Renal pelvis (tissue), 4 donors: ENCODE results near the gene UNC13B. TPM values are rescaled to one million over a fixed set of nuclear protein-coding genes. Genes with fewer than 3 reads are reported as not detected.

Experiments used
- DNase-seq: peaks from one replicate; pipeline ENCODE4 v3.0.0-alpha.2; 2013
- polyA plus RNA-seq, 3 donors: library from polyadenylated mRNA; unstranded; fragments of 120-200 nt; gene quantifications; one replicate each; pipeline ENCODE4 v1.2.1, GENCODE V29; 2013; ENCODE audit not compliant: insufficient read length in 3 of 3

UNC13B gene
- polyA plus RNA-seq, 3 donors: 26.4 to 30.7 (median 27.7) TPM

DNA sequence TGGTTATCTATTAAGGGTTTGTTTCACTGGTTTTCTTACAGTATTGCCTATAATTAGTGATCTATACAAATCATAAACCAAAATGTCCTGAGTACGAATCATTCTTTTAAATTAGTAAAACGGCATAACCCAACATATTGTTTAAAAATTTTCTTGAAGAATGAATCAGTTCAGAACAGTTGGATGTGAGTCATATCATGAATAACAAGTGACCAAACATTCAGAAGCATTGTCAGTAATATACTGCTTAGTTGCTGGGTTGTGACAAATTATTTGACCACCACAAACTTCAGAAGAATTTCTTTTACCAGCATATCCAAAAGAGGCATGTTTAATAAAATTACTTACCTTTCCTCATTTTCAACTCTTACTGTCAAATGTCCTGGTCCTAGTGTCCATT lies 111.2 kb downstream of the UNC13B start:
- no peak for DNase-seq

DNA sequence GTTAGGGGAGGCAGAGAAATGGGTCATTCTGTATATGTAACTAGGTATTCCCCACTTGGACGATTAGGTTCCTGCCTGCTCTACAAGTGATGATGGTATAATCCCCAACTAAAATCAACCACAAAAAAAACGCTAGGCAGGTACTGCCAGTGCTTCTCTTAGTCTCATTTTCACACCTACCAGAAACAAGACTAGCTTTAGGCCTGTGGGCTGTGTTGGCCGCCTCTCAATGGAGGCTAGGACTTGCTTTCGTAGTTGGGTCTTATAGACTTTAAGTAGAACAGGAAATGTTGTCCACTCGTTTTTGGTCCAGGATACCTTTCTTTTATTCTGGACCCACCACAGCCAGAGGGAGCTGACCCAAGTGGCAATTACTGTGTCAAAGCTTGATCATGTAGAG lies 111.8 kb downstream of the UNC13B start:
- DNase-seq: no peak

DNA sequence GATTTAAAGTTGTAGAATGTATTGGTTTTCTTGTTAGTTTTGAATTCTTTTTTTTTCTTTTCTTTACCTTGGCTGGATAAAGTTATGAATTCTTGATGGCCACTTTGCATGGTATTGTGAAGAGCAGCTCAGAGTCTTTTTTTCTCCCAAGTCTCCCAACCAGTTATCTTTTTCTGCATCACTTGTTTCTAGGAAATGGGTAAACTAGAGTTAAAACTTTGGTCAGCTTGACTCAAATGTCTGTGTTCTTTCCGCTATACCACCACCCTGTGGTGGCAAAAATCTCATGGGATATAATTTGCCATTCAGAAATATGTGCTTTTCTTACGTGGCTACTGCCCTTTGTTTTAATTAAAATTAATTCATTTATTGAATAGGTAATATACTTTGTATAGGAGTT lies 113.2 kb downstream of the UNC13B start:
- no peak for DNase-seq

DNA sequence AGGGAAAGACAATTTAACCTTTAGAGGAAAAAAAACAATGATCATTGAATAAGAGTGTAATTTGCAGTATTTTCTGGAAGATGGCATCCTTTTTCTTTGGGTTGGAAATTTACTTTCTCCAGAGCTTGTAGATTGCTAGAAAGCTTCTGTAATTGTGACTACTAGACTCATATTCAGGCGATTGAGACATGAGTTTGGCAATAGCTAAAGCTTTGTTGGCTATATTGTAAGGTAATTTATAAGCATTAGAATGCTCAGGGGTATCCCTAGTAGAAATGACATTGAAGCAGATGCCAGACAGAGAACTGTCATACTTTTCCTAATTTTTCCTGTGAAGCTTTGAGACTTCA lies 115.3 kb downstream of the UNC13B start:
- no peak for DNase-seq

DNA sequence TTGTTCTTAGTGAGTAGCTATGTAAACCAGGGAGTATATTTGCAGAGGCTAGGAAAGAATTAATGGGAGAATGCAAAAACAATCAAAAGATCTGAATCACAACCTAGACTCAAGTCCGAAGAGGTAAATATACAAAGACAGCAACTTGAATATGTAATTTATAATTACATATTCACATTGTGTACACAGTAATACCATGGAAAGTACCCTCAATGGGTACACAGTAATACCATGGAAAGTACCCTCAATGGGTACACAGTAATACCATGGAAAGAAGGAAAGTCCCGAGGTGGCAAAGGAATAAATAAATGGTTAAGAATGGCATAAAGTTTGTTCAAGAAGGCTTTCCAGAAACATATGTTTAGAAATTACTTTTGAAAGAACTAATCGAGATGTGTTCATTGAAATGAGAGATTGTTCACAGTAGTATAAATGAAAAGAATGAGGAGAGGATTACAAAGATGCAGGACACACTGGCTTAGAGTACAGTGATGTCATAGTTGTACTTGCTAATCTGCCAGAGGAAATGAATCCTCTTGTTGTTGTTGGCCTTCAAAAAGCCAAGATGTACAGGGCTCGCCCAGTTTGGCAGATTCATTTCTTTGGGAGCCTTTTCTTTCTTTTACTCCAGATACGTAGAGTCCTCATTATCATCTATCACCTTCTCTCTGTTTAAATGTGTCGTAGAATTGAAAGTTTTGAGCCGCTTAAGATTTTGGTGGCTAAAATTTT lies 116.0 kb downstream of the UNC13B start:
- DNase-seq: no peak

DNA sequence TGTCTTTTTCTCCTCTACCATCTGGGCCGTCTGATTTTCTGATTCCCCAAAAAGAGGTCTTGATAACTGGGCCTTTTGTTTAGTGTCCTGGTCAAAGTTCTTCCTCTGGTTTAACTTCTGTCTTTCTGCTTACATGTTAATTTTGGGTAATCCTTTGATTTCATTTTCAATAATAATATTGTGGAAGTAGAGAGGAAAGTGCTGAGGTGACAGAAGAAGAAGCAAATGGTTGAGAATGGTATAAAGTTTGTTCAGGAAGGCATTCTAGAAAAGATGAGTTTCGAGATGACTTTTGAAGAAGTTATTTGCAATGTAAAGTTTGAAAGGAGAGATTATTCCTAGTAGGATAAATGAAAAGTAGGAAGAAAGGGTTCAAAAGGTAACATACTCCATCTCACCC lies 118.1 kb downstream of the UNC13B start:
- no peak for DNase-seq

DNA sequence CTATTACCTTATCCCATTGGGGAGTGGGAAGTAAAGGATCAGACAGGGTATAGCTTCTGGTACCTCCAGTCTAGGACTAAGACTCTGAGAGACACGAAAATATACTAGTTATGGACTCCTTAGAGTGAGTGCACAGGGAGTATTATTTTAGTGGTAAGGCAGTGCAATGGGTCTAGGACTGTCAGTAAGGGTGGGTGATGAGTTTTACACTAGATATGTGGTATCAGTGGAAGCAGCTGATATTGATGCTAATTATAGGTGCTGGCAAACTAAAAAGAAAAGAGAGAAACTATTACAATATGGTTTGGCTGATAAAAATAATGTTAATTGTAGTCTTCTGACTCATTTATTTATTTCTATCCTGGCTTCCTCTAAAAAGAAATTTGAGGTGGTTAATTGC lies 118.6 kb downstream of the UNC13B start:
- DNase-seq: no peak

DNA sequence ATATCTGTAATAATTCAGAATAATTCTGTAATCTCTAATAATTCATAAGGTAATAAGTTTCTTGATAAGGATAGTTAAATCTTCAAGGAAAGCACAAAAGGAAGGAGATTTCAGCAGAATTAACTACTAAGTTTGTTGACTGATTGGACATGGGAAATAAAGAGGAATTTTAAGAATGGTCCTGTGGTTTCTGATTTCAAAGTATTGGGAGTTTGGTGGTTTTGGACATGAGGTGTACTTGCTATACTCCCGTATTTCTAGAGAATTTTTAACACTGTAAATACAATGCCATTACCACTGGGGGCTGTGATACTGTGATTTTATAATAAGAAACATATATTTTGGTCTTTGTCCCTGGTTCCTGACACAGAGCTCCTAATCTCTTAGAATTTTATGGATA lies 123.9 kb downstream of the UNC13B start:
- DNase-seq: no peak

DNA sequence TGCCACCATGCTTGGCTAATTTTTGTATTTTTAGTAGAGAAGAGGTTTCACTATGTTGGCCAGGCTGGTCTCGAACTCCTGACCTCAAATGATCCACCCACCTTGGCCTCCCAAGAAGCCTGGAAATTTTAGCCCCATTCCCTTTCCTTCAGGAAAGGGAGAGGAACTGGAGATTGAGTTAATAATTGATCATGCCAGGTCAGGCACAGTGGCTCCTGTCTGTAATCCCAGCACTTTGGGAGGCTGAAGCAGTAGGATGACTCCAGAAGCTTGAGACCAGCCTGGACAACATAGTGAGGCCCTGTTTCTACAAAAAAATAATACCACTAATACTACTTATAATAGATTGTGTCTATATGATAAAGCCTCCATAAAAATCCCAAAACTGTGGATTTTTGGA lies 124.6 kb downstream of the UNC13B start:
- no peak for DNase-seq

DNA sequence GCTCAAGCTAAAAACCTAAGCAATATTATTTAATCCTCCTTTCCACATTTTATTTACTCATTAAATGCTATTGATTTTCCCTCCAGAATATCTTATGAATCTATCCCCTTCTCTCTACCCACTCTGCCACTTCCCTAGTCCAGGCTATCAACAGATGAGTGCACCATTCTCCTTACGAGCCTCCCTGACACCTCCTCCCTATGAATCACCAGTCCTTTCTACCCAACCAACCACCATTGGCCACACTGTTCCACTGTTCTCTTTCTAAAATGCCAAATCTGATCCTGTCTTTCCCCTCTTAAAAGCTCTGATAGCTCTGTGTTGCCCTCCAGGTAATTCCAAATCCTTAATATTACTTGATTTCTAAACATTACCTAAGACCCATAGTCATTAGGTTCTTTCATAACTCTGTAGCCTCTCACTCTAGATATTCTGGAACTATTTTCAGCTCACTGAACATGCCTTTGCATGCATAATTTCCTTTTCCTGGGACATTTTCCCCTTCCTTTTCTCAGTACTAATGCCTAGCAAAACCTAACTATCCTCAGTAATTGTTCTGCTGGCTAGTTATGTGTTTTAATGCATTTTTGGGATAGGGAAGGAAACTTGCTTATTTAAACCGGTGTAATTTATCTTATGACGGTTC lies 126.3 kb downstream of the UNC13B start:
- no peak for DNase-seq

DNA sequence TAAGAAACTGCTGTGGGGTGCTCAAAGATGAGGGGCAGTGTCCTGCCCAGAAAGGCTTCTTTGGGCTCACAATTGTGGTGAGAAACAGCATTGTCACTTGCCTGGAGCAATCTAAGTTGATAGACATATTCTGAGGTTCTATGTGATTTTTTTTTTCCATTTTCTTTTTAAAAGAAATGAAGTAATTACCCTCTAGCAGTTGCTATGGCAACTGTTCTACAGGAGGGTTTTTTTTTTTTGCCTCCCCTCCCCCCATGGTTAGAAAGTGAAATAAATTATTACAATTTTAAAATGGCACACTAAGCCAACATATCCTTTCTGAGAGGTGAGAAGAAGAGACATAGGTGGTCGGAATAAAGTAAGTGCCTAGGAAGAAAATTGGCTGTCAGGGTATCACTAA lies 127.0 kb downstream of the UNC13B start:
- no peak for DNase-seq

DNA sequence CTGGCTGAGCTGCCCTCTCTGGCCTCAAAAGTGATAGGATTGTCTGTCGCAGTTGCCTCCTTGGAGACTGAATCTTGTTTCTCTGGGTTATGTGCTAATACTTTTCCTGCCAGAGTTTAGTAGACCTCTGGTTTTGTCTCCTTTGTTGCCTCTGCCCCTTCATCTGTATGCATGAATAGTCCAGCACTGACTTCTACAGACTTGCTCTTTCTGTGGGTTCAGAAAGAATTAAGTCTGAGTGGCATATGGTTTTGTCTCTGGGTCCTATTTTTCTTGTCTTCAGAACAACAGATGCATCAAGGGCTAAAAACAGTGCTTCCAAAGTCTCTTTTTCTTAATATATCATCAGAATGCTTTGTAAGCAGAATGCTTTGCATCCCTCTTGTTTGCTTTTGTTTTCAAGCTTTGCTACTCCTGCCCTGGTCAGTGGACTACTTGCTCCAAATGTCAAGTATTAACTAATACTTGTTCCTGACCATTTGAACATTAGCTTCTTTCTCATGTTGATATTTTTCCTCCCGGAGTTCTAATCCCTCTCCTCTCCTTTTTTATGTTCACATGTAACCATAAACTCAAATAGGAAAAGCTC lies 131.7 kb downstream of the UNC13B start:
- DNase-seq: no peak

DNA sequence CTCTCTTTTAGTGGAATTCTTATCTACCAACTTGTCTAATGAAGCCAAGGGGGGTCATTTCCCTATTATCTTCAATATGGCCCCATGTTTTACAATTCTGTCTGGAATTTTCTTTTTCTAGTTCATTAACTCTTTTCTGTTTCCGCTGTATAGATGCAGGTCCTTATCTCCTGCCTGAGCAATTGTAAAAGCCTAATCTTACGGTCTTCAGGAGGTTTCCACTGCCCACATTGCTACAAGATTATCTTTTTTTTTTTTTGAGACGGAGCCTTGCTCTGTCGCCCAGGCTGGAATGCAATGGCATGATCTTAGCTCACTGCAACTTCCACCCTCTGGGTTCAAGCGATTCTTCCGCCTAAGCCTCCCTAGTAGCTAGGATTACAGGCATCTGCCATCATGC lies 132.3 kb downstream of the UNC13B start:
- no peak for DNase-seq

DNA sequence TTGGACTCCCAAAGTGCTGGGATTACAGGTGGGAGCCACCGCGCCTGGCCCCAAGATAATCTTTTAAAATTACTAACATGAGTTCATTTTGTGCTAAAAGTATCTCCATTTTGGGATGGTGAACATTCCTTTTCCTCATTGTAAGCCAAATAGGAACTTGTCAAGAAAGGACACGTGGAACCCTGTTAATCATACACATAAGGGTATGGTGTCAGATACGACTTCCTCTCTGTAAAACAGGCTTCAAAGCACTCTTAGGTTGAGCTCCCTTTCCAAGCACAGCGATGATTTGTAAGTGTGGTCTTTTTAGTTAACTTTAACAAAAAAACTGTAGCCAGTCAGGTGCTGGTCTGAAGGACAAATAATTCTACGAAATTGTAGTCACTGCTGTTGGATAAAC lies 132.7 kb downstream of the UNC13B start:
- DNase-seq: no peak

DNA sequence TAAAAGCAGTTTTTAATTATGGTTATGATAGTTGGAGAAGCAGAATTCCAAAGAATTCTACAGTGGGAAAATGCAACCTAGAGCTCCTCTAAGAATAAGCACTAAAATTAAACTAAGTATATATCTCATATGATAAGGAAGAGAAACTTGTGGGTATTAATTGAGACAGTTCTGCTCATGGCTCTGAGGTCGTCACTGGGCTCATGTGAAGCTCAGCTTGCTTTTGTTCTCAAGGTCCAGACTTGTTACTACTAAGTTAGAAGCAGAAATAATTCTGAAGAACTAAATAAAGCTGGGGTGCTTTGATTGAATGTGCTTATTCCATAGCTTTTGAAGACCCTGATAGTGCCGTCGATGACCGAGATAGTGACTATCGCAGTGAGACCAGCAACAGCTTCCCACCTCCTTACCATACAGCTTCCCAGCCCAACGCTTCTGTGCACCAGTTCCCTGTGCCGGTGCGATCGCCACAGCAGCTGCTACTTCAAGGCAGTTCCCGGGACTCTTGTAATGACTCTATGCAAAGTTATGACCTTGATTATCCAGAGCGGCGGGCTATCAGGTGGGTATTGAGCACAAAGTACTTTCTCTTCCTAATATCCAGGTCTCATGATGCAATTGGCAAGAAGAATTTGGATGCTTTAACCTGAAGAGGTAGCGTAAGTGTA lies 133.7 kb downstream of the UNC13B start:
- DNase-seq: no peak

DNA sequence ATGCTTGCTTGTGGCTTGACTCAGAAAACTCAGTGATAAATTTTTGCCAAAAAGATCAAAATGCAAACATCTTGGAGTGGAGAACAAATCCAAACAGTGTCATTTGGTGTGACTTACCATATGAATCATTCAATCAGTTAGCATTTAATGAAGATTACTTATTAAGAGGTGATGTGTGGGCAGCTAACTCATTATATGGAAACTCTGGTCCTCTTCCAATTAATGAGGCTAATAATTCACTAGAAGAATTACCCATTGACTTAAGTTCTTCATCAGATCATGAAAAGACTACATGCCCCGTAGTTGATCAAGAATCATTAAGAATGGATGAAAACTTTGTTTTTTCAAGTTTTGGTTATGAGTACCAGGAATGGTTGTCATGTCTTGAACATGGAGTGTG lies 141.8 kb downstream of the UNC13B start:
- DNase-seq: no peak

DNA sequence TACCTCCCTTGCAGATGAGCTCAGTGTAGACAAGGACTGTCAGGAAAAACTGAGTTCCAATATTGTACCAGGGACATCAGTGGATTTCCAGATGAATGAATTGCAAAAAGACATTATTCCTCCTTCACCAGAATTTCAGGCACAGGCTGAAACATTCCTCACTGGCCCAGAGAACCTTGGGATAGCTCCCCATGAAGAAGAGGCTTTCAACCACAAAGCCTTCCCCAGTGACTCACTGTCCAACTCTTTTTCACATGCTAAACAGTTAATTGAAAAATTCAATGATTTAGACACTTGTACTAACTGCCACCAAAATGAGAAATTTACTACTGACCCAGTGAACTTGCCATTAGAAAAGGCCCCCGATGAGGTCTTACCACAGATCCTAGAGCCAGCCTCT lies 144.5 kb downstream of the UNC13B start:
- DNase-seq: no peak

DNA sequence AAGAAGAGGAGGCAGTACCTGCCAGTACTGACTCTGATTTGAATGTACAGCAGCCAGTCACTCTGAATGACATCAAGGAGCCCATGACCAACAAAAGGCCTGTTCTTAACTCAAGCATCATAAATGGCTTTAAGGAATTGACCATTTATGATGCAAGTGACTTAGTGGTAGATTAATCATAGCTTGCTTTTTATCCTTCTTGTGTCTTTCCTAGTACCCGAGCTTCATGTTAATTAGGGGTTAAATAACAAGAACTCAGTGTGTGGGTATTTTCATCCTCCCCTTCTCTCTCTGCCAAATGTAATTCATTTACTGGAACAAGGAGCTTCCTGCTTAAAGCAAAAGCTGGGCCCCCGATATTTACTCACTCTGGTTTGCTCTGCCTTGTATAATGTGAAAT lies 146.5 kb downstream of the UNC13B start:
- DNase-seq: peak; percentile 10

DNA sequence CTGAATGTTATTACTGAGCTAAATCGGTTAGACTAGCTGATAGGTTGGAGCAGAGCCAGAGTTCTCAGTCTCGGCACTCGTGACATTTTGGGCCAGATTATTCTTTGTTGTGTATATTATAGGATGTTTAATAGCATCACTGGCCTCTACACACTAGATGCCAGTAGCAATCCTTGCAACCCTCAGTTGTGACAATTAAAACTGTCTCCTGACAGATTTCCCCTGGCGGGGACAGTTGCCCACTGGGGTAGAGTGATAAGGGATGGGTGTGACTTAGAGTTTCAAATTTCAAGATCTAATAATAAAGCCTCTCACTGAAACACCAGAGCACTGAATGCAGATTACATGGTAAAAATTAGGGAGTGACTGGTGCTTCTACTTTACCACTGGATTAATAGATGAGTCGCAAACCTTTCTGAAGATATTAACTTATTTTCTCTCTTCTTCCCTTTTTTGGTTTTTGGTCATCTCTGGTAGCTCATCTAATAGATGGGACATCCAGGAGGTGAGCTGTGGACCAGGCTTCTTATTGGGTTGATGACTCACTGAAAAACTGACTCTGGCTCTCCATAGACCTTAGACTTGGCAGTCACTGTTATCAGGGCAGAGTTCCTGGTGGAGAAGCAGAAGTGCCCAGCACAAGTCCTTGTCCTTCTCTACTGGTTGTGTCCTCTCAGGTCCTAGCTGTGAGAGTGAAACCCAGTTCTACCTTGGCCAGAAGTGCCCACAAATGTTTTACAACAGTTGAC lies 150.3 kb downstream of the UNC13B start:
- DNase-seq: no peak

DNA sequence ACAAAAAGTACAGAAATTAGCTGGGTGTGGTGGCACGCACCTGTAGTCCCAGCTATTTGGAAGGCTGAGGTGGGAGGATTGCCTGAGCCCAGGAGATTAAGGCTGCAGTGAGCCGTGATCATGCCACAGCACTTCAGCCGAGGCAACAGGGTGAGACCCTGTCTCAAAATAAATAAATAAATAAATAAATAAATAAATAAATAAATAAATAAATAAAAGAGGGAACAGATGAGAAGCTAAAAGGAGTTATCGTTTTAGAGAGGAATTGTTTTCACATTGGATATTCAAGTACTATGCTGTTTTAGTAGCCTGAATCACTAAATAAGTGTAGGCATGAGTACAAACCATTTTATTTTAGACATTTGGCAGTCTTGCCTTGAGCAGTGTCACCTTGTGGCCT lies 151.7 kb downstream of the UNC13B start:
- no peak for DNase-seq

DNA sequence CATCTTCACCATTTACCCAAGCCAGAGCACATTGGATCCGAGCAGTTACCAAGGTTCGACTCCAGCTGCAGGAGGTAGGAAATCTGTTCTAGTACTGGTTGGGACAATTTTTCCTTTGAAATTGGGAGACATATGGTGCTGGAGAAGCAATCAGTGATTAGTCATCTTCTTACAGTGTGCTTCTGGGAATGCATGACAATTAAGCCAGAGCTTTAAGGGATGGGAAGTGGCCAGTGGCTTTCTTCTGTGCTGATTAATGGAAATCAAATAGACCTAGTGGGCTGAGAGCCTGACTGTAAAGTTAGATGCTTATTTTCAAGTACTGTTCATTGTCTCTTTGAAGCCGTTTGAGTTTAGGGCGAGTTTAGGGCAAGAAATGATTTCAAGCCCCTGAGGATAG lies 152.1 kb downstream of the UNC13B start:
- no peak for DNase-seq

DNA sequence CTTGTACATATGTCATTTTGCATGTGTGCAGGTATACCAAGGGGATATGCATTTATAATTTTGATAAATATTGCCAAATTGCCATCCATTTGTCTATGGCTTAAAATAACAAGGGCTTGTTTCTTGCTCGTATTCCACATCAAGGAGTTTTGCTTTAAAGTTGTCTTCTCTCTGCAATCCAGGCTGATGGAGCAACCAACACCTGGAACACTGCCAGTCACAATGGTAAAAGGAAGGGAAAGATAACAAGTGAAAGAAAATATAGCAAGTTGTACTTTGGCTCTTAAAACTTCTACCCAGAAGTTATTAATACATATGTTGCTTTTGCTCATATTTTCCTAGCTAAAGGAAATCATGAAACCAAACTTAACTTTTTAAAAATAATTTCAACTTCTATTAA lies 156.9 kb downstream of the UNC13B start:
- no peak for DNase-seq
